Measurements from ENCODE around the gene ARHGEF11.

ARHGEF11 gene

GRCh38 chr1:157050836-157051235 is 5.3 kb upstream of the ARHGEF11 start:
- no peak for FAIRE-seq

GRCh38 chr1:157047062-157047410 is 1.5 kb upstream of the ARHGEF11 start:
- FAIRE-seq, result no peak

- FAIRE-seq, result no peak
Measured at GRCh38 chr1:157044326-157044725, 1.2 kb downstream of the ARHGEF11 start.

GRCh38 chr1:157043685-157044084 is 1.9 kb downstream of the ARHGEF11 start:
- no peak for FAIRE-seq

- FAIRE-seq, result no peak
Measured at GRCh38 chr1:157042846-157043245, 2.7 kb downstream of the ARHGEF11 start.

GRCh38 chr1:157040802-157041201 is 4.7 kb downstream of the ARHGEF11 start:
- no peak for FAIRE-seq

GRCh38 chr1:157035121-157035520 is 10.4 kb downstream of the ARHGEF11 start:
- no peak for FAIRE-seq

- FAIRE-seq, result no peak
Measured at GRCh38 chr1:157034137-157034800, 11.3 kb downstream of the ARHGEF11 start.

GRCh38 chr1:157033357-157033876 is 12.1 kb downstream of the ARHGEF11 start:
- no peak for FAIRE-seq

GRCh38 chr1:157032303-157032702 is 13.2 kb downstream of the ARHGEF11 start:
- no peak for FAIRE-seq

GRCh38 chr1:157030728-157031127 is 14.8 kb downstream of the ARHGEF11 start:
- FAIRE-seq, result no peak

- FAIRE-seq, result no peak
Measured at GRCh38 chr1:157028674-157029073, 16.9 kb downstream of the ARHGEF11 start.

- FAIRE-seq, result no peak
Measured at GRCh38 chr1:157025856-157026255, 19.7 kb downstream of the ARHGEF11 start.

GRCh38 chr1:157025385-157025784 is 20.2 kb downstream of the ARHGEF11 start:
- FAIRE-seq, result no peak

GRCh38 chr1:157021688-157022087 is 23.9 kb downstream of the ARHGEF11 start:
- FAIRE-seq, result no peak

- no peak for FAIRE-seq
Measured at GRCh38 chr1:157019457-157019856, 26.1 kb downstream of the ARHGEF11 start.

GRCh38 chr1:157011845-157012244 is 33.7 kb downstream of the ARHGEF11 start:
- FAIRE-seq, result no peak

GRCh38 chr1:157008502-157008901 is 37.0 kb downstream of the ARHGEF11 start:
- no peak for FAIRE-seq

- FAIRE-seq, result no peak
Measured at GRCh38 chr1:157007306-157007705, 38.2 kb downstream of the ARHGEF11 start.

GRCh38 chr1:157006676-157007075 is 38.9 kb downstream of the ARHGEF11 start:
- FAIRE-seq, result no peak

- no peak for FAIRE-seq
Measured at GRCh38 chr1:157005965-157006364, 39.6 kb downstream of the ARHGEF11 start.

GRCh38 chr1:157004806-157005205 is 40.7 kb downstream of the ARHGEF11 start:
- FAIRE-seq, result no peak

- FAIRE-seq, result no peak
Measured at GRCh38 chr1:157004327-157004726, 41.2 kb downstream of the ARHGEF11 start.

GRCh38 chr1:157001304-157001703 is 44.2 kb downstream of the ARHGEF11 start:
- no peak for FAIRE-seq

GRCh38 chr1:157000686-157001085 is 44.9 kb downstream of the ARHGEF11 start:
- FAIRE-seq, result no peak

Data from A204.1 (cell line).